K562 (cell line): ENCODE results near the gene BCORL1. TPM values are rescaled to one million over a fixed set of nuclear protein-coding genes. Genes with fewer than 3 reads are reported as not detected.

Experiments
- ARID1B ChIP-seq: fragments of 450-650 bp; IDR thresholded peaks from 2 replicates; pipeline ENCODE4 v1.6.1; 2016; ENCODE audit warnings: antibody characterized with exemption, mild to moderate bottlenecking, inconsistent platforms
- HMGXB4 ChIP-seq: sonication (generic); formaldehyde crosslinking; IDR thresholded peaks from 2 replicates; pipeline ENCODE4 v1.8.1; 2023; ENCODE audit warnings: mild to moderate bottlenecking, missing genetic modification reagents
- KDM4B ChIP-seq, 2 experiments: fragments of 450-650 bp in 1 of 2; sonication (generic) in 1 of 2; IDR thresholded peaks; 2 replicates each; pipeline ENCODE4 v1.6.1; 2016 to 2017; ENCODE audit warnings: borderline replicate concordance in 2 of 2, antibody characterized with exemption in 1 of 2, low read depth in 1 of 2, mild to moderate bottlenecking in 1 of 2
- MEIS2 ChIP-seq: fragments of 450-650 bp; IDR thresholded peaks from 2 replicates; pipeline ENCODE4 v1.6.1; 2014; ENCODE audit warnings: mild to moderate bottlenecking; ENCODE audit not compliant: partially characterized antibody
- PHF21A ChIP-seq: fragments of 450-650 bp; IDR thresholded peaks from 2 replicates; pipeline ENCODE4 v1.6.1; 2017; ENCODE audit warnings: low read depth, borderline replicate concordance
- THRAP3 ChIP-seq: fragments of 450-650 bp; IDR thresholded peaks from 2 replicates; pipeline ENCODE4 v1.6.1; 2016; ENCODE audit warnings: mild to moderate bottlenecking, inconsistent platforms, borderline replicate concordance
- U2AF2 ChIP-seq: fragments of 200-400 bp; formaldehyde crosslinking; optimal IDR thresholded peaks from 2 replicates; pipeline ENCODE3; 2017; ENCODE audit warnings: low read depth, mild to moderate bottlenecking, low read length
- ZFP30 ChIP-seq: fragments of 250-450 bp; sonication (Bioruptor Pico); IDR thresholded peaks from 2 replicates; pipeline ENCODE4 v1.8.0; 2022; ENCODE audit warnings: moderate library complexity, mild to moderate bottlenecking, inconsistent platforms, borderline replicate concordance
- ZFP36 ChIP-seq: fragments of 150-350 bp; IDR thresholded peaks from 2 replicates; pipeline ENCODE4 v1.6.1; 2018; ENCODE audit warnings: low read length, low read depth; ENCODE audit not compliant: partially characterized antibody
- ZNF75A ChIP-seq: fragments of 450-650 bp; formaldehyde crosslinking; IDR thresholded peaks from 2 replicates; pipeline ENCODE4 v1.4.0; 2020; ENCODE audit warnings: mild to moderate bottlenecking
- polyA plus RNA-seq, 8 experiments: library from polyadenylated mRNA; depleted of rRNA in 4 of 8; stranded (reverse) in 5 of 8; unstranded in 3 of 8; fragments of >200 nt; fragmentation: Nextera tagmentation in 2 of 8; fragmentation: Illumina TruSeq in 1 of 8; extraction: Ambion mirVana in 2 of 8; extraction: Trizol in 1 of 8; gene quantifications; 2 replicates each; pipeline versions ENCODE4 v1.2.1 to v1.2.3, GENCODE V29; 2011 to 2014; ENCODE audit warnings: inconsistent platforms in 1 of 8, missing spikeins in 1 of 8
- total RNA-seq, 7 experiments: library from RNA; depleted of rRNA in 6 of 7; stranded (reverse); fragments of >200 nt in 6 of 7; fragmentation: Illumina TruSeq in 2 of 7; extraction: Trizol in 2 of 7; gene quantifications; 2 replicates each; pipeline versions ENCODE4 v1.2.1 to v1.2.3, GENCODE V29; 2011 to 2021; ENCODE audit warnings: low replicate concordance in 1 of 7
- TF ChIP-seq, protein P1 (sequence below), 2 experiments: fragments of 450-650 bp; formaldehyde crosslinking in 1 of 2; IDR thresholded peaks; 2 replicates each; pipeline versions ENCODE4 v1.4.0 to v1.6.1; 2014 to 2020; ENCODE audit warnings: mild to moderate bottlenecking in 2 of 2, borderline replicate concordance in 1 of 2, low read depth in 1 of 2
- TF ChIP-seq, protein P2 (sequence below): IDR thresholded peaks from 3 replicates; pipeline ENCODE4 v1.6.1; 2011; ENCODE audit warnings: borderline replicate concordance, mild to moderate bottlenecking; ENCODE audit not compliant: insufficient read length, insufficient read depth

BCORL1 gene
- total and polyA plus RNA-seq, 9 of the 15 experiments (the other 6 are each of a cell fraction or from before 2014, with no cell fraction given) = 0.48 to 29.6 (median 2.1) TPM

DNA sequence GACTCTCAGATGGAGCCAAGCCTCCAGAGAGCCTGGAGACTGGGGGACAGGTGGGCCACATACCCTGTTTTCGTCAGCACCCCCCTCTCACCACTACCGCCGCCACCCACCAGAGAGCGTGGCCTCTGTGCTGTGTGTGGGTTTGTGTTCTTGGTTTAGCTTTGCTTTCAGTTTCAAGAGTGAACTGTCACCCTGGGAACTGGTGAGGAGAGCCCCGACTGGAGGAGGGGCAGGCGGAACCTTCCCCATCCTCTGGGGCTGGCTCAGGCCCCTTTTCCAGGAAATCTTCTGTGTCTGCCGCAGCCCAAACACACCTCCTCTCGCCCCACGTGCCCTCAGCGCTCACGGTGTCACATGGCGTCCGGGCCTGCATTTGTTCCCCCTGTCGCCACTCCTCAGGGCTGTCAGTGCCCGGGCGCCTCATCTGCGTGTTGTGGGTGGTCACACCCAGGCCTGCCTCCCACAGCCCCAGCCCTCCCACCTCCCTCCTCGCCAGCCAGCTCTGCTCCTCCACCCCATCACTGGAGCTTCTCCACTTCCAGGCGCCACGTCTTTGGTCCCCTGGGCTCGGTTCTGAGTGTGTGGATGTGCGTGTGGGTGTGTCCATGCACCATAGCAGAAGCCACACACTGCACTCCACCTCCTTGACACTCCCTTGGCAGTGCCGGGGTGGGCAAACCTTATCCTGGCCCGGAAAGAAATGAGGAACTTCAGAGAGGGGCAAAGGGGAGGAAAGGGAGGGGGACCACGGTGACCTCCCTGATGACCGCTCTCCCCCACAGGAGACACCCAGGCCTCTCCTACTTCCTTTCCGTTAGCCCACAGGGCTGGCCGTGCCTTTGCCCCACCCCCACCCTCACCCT lies 100.0 kb downstream of the BCORL1 start (continued):
- TF ChIP-seq, protein P1, sequence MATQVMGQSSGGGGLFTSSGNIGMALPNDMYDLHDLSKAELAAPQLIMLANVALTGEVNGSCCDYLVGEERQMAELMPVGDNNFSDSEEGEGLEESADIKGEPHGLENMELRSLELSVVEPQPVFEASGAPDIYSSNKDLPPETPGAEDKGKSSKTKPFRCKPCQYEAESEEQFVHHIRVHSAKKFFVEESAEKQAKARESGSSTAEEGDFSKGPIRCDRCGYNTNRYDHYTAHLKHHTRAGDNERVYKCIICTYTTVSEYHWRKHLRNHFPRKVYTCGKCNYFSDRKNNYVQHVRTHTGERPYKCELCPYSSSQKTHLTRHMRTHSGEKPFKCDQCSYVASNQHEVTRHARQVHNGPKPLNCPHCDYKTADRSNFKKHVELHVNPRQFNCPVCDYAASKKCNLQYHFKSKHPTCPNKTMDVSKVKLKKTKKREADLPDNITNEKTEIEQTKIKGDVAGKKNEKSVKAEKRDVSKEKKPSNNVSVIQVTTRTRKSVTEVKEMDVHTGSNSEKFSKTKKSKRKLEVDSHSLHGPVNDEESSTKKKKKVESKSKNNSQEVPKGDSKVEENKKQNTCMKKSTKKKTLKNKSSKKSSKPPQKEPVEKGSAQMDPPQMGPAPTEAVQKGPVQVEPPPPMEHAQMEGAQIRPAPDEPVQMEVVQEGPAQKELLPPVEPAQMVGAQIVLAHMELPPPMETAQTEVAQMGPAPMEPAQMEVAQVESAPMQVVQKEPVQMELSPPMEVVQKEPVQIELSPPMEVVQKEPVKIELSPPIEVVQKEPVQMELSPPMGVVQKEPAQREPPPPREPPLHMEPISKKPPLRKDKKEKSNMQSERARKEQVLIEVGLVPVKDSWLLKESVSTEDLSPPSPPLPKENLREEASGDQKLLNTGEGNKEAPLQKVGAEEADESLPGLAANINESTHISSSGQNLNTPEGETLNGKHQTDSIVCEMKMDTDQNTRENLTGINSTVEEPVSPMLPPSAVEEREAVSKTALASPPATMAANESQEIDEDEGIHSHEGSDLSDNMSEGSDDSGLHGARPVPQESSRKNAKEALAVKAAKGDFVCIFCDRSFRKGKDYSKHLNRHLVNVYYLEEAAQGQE (IDR thresholded peaks at IDR 0.05; ENCODE audit: borderline replicate concordance) = peak; percentile 65
- TF ChIP-seq, protein P1 (CRISPR knock-in tag; IDR thresholded peaks at IDR 0.05; ENCODE audit: low read depth) = no peak; the same call in 1 of the 2 replicates
- TF ChIP-seq, protein P2, sequence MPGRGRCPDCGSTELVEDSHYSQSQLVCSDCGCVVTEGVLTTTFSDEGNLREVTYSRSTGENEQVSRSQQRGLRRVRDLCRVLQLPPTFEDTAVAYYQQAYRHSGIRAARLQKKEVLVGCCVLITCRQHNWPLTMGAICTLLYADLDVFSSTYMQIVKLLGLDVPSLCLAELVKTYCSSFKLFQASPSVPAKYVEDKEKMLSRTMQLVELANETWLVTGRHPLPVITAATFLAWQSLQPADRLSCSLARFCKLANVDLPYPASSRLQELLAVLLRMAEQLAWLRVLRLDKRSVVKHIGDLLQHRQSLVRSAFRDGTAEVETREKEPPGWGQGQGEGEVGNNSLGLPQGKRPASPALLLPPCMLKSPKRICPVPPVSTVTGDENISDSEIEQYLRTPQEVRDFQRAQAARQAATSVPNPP = no peak
- TF ChIP-seq THRAP3 (no peak), HMGXB4 (CRISPR knock-in tag) (no peak), ZNF75A (CRISPR knock-in tag) (no peak), KDM4B (IDR thresholded peaks at IDR 0.05; ENCODE audit: borderline replicate concordance in 2 of 2, low read depth in 1 of 2) (0 out of 4 replicates have a peak, but pooled peaks of 1 of the 2 experiments have one; percentile 32), ZFP36 (no peak), PHF21A (no peak), ZFP30 (CRISPR knock-in tag) (no peak), U2AF2 (no peak), MEIS2 (peak; percentile 21), ARID1B (peak; percentile 20; the same call in 1 of the 2 replicates)
